Measurements from ENCODE around the gene SHMT2.

Gene SHMT2

DNA sequence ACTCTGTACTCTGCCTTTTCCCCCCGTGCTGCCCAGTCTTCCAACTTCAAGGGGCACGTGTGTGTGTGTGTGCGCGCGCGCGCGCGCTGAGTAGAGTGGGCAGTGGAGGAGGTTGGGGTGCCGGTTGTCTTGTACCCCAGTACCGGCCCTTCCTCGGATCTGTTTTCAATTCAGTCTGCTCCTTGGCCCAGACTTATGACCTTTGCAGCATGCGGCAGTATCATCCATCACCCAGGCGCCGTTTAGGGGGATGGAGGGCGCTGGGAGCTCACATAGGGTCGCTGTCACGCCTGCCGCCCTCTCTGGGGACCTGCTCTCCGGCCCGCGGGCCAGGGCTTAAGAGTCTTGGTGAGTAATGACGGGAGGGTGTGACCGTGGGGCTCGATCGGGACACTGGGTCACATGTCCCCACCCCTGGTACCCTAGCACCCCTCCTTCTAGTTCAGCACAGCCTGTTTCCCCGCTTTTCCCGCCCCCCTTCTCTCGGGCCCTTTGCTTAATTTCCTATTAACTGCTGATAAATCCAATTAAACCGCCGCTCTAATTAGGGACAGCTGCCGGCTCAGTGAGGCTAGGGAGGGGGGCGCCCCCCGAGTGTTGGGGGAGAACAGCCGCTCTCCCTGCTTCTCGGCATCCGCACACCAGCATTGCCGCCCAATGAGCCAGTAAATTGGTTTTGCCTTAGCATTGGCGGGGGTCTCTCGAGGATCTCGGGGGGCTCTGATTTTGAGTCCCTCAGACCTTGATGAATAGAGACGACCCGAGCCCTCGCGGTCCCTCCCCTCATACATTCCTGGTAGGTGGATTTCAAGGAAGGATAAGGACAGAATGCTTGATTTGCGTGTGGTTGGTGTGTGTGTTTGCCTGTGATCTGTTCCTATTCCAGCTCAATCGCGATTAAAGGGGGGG, 12.1 kb downstream of the SHMT2 start:
- no peak for DNase-seq

DNA sequence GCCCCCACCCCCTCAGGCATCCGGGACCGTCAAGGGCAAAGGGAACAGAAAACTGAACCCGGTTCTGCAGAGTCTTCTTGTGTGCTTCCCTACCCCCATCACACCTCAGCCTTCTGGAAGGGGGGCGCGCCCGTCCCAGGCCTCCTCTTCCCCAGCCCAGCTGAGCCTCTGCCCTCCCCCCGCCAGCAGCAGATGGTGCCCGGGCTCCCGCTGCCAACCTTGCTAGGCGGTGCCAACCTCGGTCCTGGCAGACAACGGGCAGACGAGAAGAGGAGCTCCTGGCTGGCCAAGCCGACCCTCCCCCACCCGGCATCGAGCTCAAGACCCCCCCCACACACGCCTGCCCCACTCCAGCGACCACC, 12.8 kb downstream of the SHMT2 start:
- no peak for DNase-seq

DNA sequence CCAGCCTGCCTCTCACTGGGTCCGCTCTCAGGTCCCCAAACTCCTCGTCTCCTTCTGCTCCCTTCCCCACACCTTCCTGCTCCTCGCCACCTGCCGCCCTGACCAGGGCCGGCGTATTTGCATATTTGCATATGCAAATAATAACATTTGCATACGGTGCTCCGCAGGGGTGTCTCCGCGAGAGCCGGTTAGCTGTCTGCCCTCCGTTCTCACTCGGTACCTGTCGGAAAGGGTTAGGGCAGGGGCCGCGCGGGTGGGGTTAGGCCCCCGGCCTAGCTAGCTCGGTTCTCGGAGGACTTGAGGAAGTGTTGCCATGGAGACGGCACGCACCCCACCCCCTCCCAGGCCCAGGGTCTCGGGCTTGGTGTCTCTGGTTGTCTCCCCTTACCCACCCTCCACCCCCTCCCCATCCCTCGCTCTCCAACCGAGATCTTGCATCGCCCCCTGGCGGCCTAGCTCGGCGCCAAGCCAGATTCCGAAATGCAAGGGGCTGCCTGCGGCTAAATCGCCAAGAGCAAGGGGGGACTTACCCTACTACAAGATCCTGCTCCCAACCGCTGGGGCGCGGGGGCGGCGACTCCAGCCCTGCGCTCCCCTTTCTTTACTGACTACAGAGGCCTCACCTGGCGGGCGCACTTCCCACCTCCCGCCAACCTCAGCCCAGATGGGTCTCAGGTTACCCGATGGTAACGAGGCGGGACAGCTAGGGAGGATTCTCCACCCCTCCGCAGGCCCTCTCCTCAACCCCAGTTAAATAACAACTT, 13.4 kb downstream of the SHMT2 start:
- peak; percentile 30 for DNase-seq

DNA sequence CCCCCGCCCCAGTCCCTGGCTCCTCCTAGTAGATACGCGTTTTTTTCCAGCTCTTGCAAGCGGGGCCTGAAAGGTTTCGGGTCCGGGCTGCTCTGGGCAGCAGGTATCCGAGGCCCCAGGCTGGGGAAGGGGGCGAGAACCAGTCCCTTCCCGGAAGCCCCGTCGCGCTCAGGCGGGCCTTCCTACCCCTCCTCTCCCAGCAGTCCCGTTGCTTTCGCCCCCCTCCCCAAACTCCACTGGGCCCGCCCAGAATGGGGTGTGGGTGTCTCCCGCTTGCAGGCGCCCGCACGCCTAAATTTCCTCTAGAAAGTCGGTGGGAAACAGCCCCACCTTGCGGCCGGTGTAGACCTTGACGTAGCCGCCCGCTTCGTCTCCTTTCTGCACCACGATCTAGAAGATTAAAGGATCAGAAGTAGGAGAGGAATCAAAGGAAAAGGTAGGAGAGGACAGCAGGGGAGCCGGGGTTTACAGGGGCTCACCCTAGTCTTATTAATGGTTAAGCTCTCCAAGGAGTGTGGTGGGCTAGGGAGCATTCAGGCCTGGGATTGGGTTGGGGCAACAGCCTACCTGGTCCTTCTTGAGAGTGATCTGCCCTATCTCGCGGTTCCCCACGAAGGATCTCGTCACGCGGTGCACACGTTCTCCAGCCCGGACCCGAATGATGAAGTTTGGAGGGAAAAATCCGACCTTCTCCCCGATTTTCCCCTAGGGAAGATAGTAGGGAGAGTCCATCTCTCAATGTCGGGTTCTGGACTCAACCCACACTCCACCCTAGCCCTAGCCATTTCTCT, 14.2 kb downstream of the SHMT2 start:
- no peak for DNase-seq

GRCh38 chr12:57244312-57244696, 14.8 kb downstream of the SHMT2 start:
- DNase-seq, result no peak

DNA sequence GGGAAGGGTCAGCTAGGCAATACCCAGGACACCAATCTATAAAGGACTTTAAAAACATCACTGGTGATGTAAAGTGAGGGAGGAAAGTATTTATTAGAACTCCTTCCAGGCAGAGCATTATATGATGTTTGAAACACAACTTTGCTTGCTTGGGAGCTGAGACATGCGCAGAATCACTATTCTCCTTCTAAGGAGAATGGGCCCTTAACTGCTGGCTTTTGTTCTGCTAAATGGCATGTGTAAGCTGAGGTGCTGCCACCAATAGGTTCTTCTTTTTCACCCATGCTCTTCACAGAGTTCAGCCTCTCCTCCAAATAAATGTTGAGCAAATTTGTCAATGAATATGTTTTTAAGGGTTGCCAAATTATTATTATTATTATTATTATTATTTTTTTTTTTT, 17.5 kb downstream of the SHMT2 start:
- DNase-seq, result no peak

DNA sequence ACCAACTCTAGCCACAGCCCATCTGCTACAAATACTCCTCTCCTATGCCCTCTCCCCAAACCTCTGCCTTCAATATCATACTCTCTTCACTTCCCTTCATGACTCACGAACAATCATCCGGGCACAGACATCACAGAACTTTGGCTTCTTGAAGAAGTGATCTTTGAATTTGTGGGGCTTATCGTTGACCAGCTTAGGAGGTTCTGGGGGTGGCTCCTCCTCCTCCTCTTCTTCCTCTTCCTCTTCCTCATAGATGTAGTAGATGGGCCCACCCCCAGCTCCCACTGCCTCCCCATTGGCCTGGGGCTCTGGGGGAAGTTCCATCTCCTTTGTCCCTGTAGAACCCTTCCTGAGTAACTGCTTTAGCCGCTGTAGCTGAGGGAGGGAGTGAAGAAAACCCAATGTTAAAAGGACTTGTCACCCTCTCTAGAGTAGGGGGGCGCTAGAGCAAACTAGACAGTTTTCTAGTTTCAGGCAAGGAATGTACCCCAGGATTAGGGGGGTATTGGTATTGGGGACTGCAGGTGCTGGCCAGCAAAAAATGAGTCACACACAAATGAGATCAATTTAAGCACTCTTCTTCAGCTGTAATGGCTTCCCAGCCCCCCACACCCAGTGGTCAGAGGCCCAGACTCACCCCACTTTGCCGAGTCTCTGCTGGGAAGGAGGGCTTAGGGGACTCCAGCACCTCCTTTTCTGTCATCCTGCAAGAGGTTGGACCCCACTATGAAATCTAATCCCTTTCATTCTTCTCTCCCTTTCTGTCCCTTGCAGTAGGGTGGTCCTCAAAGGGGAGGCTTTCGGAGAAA, 19.6 kb downstream of the SHMT2 start:
- no peak for DNase-seq

- DNase-seq, result no peak
Observed at GRCh38 chr12:57250541-57250940, 21.0 kb downstream of the SHMT2 start.

GRCh38 chr12:57250956-57251355, 21.4 kb downstream of the SHMT2 start, which contains the start of gene STAC3:
STAC3 (minus strand) TSS chr12:57251187; CDS start chr12:57249636, 1,551 bp downstream.
- DNase-seq, result no peak

- no peak for DNase-seq
Observed at GRCh38 chr12:57254506-57255280, 25.2 kb downstream of the SHMT2 start.

DNA sequence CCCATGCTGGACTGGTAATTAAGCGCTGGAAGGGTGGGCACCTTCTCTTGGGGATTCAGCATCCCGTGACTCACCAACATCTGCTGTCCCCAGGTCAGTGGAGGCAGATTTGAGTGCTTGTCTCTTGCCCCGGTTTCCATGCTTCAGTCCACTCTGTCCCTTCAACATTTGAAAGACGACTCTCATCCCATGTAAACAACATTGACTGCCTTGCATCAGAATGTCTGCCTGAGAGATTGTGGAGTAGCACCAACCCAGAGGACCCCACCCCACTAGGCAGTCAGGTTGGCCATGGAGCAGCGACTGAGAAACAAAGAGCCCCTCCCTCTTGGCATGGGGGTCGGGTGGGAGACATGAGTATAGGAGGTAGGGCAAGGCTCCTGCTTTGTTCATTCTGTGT, 26.4 kb downstream of the SHMT2 start:
- no peak for DNase-seq

DNA sequence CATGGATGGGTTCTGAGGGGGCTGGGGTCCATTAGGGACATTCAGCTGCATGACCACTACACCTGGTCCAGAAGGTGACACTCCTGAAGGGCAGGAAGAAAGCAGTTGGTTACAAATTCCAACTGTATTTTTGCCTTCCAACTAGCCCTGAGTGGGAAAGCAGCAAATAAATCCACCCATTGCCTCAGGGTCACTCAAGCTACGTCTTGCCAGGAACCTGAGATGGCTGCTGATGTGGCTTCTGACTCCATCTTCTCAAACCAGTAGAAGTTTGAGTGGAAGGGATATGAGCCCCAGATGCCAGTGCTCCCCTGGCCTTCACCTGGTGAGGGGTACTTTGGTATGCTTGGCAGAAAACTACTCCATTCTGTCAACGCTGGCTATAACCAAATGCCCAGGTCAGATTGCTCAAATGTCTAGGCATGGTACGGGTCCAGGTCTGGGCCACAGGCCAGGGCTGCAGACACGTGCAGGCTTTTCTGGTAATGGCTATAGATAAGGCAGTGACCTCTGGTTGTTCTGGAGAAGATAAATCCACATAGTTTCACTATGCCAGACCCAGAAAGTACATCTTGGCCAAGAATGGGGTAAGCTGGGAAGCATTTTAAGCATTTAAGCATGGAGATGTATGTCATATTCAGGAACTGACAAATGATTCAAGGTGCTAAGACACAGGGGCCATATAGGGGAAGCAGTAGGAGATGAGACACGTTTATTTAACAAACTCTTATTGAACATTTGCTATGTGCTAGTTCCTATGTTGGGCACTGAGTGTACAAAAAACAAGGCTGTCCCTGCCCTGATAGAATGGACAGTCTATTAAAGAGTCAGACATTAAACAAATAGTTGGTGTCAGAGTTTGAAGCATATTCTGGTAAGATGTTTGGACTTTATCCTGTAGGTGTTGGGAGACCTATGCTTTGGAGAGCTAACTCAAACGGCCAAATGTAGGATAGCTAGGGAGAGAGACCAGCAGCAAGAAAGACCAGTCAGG, 29.8 kb downstream of the SHMT2 start:
- no peak for DNase-seq

DNA sequence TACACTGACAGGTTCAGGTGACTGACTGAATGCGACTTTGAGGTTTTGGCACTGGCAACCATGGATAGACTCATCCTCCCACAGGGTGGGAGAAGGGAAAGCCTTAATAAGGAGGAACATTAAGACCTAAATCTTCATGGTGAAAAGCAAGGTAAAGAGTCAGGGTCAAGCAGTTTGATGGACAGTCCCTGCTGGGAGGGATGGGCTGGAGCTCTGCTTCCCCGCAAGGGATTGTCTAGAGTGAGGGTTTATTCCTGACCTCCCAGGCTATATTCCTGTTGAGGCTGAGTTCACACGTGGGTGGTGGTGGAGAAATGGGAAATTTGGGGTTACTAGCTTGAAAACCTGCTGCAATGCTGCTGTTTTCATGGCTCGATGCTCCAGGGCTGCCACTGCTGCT, 30.9 kb downstream of the SHMT2 start:
- no peak for DNase-seq

DNA sequence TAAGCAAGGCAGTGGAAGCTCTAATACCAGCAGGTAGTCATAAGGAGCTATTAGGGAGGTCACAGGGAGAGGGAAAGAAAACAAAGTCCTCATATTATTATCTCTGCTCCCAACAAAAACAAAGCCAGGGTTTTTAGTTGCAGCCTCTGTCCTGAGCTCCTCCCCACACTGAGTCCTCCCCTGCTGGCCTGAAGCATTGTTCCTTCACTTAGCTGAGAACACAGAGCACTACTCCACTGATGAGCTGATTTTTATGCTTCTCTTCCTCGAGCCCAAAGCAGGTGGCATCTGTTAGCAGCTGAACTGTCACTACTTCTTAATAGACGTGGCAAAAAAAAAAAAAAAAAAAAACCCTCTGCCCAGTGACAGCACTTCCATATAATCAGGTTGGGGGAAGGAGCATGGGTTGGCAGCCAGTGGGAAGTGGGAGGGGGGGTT, 31.9 kb downstream of the SHMT2 start:
- DNase-seq, result no peak

DNA sequence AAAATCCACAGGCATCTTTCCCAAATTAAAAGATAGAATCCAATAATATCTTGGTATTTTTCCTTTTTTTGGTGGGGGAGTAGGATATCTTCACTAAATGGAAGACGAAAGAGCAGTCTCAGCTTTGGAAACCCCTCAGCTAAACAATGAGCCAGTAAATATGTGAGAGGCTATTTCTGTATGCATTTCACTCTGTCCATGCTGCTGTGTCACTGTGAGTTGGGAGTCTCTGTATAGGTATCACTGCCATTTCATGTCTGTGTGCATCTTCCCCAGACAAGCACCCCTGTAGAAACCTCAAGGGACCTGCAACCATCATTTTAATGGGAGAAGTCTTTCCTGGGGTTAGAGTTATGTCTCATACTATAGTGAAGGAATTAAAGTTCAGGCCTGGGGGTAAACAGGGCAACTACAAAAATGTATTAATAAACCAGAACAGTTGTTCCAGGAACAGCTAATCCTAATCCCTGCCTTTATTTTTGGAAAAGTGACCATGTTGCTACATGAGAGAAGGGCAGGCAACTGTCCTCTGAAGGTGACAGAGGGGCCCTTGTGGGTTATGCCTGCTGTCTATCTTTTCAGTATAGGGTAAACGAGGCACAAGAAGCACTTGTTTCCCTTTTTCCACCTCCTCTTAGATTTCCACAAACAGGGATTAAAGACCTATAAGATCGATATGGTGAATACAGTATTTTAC, 32.8 kb downstream of the SHMT2 start:
- no peak for DNase-seq

- DNase-seq, result no peak
Observed at GRCh38 chr12:57263096-57263495, 33.6 kb downstream of the SHMT2 start.

GRCh38 chr12:57266681-57267080, 37.2 kb downstream of the SHMT2 start:
- DNase-seq, result no peak

DNA sequence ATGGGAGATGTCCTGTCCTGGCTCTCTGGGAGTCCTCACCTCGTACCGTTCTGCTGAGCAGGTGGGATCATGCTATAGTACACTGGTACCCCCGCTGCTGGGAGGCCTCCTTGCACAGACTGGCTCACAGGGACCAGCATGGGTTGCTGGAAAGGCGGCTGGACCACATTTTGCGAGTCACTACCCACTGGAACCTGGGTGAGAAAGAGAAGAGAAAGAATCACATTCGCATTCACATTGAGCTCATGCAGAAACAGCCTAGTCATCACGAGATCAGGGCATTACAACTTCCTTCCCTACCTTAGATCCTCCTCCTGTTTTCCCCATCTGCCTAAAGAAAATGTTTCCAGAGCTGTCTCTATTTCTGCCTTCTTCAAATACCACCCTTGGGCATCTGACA, 38.8 kb downstream of the SHMT2 start:
- no peak for DNase-seq

DNA sequence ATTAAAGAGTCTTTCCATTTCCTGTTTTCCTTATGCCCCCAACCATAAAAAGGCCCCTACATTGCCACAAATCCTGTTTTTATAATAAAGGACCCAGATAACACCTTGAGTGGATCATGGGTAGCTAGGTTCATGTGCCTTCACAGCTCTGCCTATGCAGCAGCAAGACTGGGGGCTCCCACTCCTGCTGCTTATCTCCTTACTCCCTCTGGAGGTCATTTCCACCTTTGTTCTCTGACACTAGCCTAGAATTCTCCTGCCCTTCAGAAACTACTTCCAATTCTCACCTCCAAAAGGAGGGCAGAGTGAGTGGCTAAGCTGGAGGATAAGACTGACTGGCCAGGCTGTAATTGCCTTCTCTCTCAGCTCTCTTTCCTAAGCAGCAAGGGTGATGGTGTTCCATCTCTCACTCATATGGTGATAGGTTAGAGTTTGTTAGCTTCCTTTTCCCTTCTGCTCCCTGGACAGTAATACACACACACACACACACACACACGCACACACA, 41.5 kb downstream of the SHMT2 start:
- no peak for DNase-seq
